ENCODE measurements around the gene RNF111.
"Not testable (repeated sequence)": the region's sequence is repeated elsewhere in the genome, so short reads cannot be mapped to it uniquely, and the experiment has no call there.

The RNF111 gene

DNA sequence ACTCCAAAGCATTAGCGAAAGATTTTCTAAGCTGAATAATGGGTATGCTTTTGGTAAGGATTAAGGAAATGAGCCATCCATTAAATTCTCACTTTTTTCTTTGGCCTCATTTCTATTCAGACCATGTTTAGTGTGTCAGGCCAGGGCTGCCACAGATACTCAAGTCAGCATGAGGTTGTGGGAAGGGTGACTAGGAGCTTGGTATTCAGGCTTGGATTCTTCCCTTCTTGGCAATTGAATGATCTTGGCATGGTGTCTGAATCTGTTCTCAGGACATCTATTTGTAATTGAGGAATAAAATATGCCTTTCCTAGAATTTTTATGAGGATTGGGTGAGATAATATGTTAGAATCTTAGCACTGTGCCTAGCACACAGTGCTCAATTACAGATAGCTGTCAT, 128.7 kb downstream of the RNF111 start:
- H3K9ac ChIP-seq (ENCODE audit: low read depth, low read length), result no peak overlapping the region
- no peaks in the 10 kb centered on the region for H3K4me1 ChIP-seq (ENCODE audit: insufficient read depth, low read length)
- no peaks in the 10 kb centered on the region for H3K9me3 ChIP-seq (ENCODE audit: control insufficient read depth, insufficient read depth, low read length)
- peaks cover 34% of the 10 kb centered on the region for H3K36me3 ChIP-seq (ENCODE audit: insufficient read depth, low read length)

DNA sequence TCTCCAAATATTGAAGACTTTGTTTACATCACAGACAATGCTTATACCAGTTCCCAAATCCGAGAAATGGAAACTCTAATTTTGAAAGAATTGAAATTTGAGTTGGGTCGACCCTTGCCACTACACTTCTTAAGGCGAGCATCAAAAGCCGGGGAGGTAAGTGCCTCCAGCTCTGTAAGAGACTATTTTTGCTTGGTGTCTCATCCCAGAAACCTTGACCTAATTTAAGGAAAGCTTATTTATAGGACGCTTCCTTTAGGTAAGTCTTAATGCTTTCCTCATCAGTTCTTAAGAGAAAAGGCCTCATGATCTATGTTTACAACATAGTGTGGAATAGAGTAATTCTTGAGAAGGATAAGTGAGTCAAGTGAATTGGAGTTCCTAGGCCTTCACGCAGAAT, 129.3 kb downstream of the RNF111 start:
- no peaks in the 10 kb centered on the region for H3K9me3 ChIP-seq (ENCODE audit: control insufficient read depth, insufficient read depth, low read length)
- H3K4me1 ChIP-seq (ENCODE audit: insufficient read depth, low read length), result no peaks in the 10 kb centered on the region
- no peak overlapping the region for H3K9ac ChIP-seq (ENCODE audit: low read depth, low read length)
- peaks cover 37% of the 10 kb centered on the region for H3K36me3 ChIP-seq (ENCODE audit: insufficient read depth, low read length)

DNA sequence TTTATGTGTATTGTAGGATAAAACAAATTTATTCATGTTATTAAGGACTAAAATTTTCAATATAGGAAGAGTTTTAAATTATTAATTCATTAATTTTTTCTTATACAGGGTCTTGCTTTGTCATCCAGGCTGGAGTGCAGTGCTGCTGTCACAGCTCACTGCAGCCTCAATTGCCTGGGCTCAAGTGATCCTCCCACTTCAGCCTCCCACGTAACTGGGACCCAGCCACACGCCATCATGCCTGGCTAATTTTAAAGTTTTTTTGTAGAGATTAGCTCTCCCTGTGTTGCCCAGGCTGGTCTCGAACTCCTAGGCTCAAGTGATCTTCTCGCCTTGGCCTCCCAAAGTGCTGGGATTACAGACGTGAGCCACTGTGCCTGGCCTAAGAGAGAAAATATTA, 132.2 kb downstream of the RNF111 start:
- Histone ChIP-seq H3K9me3 (ENCODE audit: control insufficient read depth, insufficient read depth, low read length) (no peaks in the 10 kb centered on the region), H3K9ac (ENCODE audit: low read depth, low read length) (no peak overlapping the region), H3K4me1 (ENCODE audit: insufficient read depth, low read length) (no peaks in the 10 kb centered on the region), H3K36me3 (ENCODE audit: insufficient read depth, low read length) (peaks cover 38% of the 10 kb centered on the region)

DNA sequence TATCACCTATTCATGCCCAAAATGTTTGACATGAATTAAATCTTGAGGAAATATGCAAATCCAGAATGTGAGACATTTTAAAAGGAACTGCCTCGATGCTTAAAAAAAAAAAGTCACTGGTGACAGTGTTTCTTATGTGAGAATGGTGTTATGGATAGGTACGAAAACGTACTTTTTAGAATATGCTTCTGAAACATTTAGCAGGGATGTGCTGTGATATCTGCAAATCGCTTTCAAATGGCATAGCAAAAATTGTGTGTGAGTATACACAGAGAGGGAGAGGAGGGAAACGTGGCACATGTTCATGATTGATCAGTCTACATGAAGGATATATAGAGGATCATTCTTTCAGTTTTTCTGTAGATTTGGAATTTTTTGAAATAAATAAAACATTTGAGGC, 133.5 kb downstream of the RNF111 start:
- H3K9me3 ChIP-seq (ENCODE audit: control insufficient read depth, insufficient read depth, low read length), result no peaks in the 10 kb centered on the region
- H3K4me1 ChIP-seq (ENCODE audit: insufficient read depth, low read length), result no peaks in the 10 kb centered on the region
- H3K36me3 ChIP-seq (ENCODE audit: insufficient read depth, low read length), result peaks cover 38% of the 10 kb centered on the region
- no peak overlapping the region for H3K9ac ChIP-seq (ENCODE audit: low read depth, low read length)

DNA sequence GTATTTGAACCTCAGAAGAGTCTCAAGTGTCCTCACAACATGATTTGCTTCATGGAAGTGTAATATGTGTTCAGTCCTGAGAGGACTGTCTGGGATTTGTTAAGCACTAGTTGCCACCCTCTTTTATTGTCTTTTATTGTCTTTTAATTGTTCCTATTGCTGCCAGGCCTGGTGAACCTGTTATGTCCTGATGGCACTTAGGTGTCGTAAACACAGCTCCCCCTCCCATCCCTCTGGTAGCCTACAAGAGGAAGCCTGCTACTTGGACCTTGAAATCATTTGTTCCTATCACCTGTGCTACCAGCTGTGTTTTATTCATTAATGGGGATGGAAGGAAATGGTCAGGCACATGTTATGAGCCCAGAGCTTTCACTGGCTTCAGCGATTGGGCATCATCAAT, 136.8 kb downstream of the RNF111 start:
- H3K9me3 ChIP-seq (ENCODE audit: control insufficient read depth, insufficient read depth, low read length), result no peaks in the 10 kb centered on the region
- H3K36me3 ChIP-seq (ENCODE audit: insufficient read depth, low read length), result peaks cover 19% of the 10 kb centered on the region
- no peak overlapping the region for H3K9ac ChIP-seq (ENCODE audit: low read depth, low read length)
- no peaks in the 10 kb centered on the region for H3K4me1 ChIP-seq (ENCODE audit: insufficient read depth, low read length)

DNA sequence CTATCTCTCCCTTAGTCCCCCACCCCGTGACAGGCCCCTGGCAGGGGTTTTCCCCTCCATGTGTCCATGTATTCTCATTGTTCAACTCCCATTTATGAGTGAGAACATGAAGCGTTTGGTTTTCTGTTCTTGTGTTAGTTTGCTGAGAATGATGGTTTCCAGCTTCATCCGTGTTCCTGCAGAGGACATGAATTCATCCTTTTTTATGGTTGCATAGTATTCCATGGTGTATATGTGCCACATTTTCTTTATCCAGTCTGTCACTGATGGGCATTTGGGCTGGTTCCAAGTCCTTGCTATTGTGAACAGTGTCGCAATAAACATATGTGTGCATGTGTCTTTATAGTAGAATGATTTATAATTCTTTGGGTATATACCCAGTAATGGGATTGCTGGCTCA, 138.2 kb downstream of the RNF111 start:
- H3K9me3 ChIP-seq (ENCODE audit: control insufficient read depth, insufficient read depth, low read length); H3K4me1 ChIP-seq (ENCODE audit: insufficient read depth, low read length); H3K9ac ChIP-seq (ENCODE audit: low read depth, low read length): not testable (repeated sequence)
- H3K36me3 ChIP-seq (ENCODE audit: insufficient read depth, low read length), result peaks cover 24% of the 10 kb centered on the region

DNA sequence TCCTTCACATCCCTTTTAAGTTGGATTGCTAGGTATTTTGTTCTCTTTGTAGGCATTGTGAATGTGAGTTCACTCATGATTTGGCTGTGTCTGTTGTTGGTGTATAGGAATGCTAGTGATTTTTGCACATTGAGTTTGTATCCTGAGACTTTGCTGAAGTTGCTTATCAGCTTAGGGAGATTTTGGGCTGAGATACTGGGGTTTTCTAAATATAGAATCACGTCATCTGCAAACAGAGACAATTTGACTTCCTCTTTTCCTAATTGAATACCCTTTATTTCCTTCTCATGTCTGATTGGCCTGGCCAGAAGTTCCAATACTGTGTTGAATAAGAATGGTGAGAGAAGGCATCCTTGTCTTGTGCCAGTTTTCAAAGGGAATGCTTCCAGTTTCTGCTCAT, 139.8 kb downstream of the RNF111 start:
- peaks cover 27% of the 10 kb centered on the region for H3K36me3 ChIP-seq (ENCODE audit: insufficient read depth, low read length)
- H3K4me1 ChIP-seq (ENCODE audit: insufficient read depth, low read length); H3K9ac ChIP-seq (ENCODE audit: low read depth, low read length); H3K9me3 ChIP-seq (ENCODE audit: control insufficient read depth, insufficient read depth, low read length): not testable (repeated sequence)

DNA sequence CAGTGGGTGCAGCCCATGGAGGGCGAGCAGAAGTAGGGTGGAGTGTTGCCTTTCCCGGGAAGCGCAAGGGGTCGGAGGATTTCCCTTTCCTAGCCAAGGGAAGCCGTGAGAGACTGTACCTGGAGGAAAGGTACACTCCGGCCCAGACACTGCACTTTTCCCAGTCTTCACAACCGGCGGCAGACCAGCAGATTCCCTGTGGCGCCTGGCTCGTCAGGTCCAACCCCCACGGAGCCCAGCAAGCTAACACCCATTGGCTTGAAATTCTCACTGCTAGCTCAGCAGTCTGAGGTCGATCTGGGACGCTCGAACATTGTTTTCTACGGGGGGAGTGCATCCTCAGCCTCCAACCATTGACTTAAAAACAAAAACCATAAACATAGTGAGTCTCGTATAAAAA, 144.0 kb downstream of the RNF111 start:
- Histone ChIP-seq H3K4me1 (ENCODE audit: insufficient read depth, low read length) (no peaks in the 10 kb centered on the region), H3K36me3 (ENCODE audit: insufficient read depth, low read length) (peaks cover 26% of the 10 kb centered on the region), H3K9ac (ENCODE audit: low read depth, low read length) (no peak overlapping the region), H3K9me3 (ENCODE audit: control insufficient read depth, insufficient read depth, low read length) (no peaks in the 10 kb centered on the region)

DNA sequence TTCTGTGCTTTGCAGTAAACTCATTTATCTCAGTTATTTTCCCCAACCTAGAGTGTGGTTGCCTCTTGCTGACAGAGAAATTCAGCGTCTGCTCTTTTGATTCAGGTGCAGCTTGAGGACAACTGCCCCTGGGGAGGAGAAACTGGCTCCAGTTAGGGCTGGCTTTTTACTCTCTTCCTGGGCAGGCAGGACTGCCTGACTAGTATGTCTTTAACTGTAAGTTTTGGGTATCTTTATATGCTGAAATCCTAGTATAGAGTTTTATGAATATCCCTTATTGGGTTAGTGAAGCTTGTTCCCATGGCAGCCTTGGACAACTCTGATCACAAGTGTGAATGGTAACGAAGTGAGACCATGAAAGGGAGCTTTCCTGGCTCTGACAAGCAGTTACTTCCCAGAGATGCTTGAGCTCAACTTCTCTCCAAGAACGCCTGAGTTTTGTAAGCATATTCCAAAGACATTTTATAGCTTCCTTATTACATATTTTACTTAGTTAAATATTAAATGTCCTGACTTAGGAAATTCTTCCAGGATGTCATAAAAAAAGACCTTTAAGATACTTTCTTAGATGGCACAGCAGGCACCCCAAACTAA, 144.6 kb downstream of the RNF111 start:
- Histone ChIP-seq H3K4me1 (ENCODE audit: insufficient read depth, low read length) (no peaks in the 10 kb centered on the region), H3K9me3 (ENCODE audit: control insufficient read depth, insufficient read depth, low read length) (no peaks in the 10 kb centered on the region), H3K9ac (ENCODE audit: low read depth, low read length) (no peak overlapping the region), H3K36me3 (ENCODE audit: insufficient read depth, low read length) (peaks cover 26% of the 10 kb centered on the region)

DNA sequence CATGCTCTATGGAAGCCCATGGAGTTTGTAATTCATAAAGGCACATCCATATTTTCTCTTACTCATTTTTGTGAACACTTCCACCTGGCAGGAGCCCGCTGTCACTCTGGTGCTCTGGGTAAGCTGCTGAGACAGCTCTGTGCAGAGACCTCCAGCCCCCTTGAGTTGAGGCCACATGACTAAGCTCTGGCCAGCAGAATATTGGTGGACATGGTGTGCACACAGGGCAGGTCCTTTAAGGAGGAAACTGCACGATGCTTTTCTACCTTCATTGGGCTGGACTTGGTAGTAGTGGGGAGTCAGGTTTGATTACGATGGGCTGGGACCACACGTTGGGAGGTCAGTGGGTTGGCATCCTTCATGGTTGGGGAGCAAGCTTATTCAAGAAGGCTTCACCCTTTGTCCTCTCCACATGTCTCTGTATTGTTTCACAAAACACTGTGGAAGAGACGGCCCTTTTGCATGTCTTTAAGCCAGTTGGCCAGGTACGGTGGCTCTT, 146.5 kb downstream of the RNF111 start:
- Histone ChIP-seq H3K9me3 (ENCODE audit: control insufficient read depth, insufficient read depth, low read length) (no peaks in the 10 kb centered on the region), H3K4me1 (ENCODE audit: insufficient read depth, low read length) (no peaks in the 10 kb centered on the region), H3K36me3 (ENCODE audit: insufficient read depth, low read length) (peaks cover 30% of the 10 kb centered on the region), H3K9ac (ENCODE audit: low read depth, low read length) (no peak overlapping the region)

DNA sequence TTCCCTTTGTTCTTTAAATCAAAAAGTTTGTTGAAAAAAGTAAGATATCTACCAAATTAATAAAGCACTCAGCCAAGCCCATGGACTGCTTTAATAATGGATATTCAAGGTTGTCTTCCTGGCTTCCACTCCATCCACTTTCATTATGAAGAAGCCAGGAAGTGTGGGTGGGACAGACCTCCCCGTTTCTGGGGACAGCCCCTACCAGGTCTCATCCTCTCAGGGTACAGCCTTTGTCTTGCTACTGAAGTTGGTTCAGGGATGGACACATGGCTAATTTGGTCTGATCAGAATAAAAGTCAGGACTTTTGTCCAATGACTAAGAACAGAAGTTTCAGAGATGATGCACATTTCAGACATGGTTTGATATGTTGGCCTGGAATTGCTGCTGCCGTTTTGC, 150.1 kb downstream of the RNF111 start:
- peaks cover 8% of the 10 kb centered on the region; the same call in 1 of the 2 replicates for H3K4me1 ChIP-seq (ENCODE audit: insufficient read depth, low read length)
- H3K9ac ChIP-seq (ENCODE audit: low read depth, low read length), result no peak overlapping the region
- peaks cover 14% of the 10 kb centered on the region for H3K36me3 ChIP-seq (ENCODE audit: insufficient read depth, low read length)
- H3K9me3 ChIP-seq (ENCODE audit: control insufficient read depth, insufficient read depth, low read length), result no peaks in the 10 kb centered on the region

DNA sequence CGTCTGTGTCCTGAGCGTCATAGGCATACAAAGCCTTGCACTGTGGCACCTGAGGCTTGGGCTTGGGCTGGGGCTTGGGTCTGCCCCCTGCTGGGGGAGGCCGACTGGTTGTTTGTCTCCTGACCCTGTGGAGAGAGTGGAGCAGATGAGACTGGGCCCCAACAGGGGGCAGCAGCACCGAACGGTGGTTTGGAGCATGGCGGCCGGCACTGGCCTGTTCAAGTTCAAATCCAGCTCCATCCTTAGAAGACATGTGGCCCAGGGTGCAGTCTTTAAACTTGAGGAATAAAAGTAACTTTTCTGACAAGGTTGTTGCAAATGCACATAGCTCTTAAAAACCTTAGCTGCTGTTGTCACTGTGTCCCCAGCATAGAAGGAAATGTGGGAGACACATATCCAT, 150.8 kb downstream of the RNF111 start:
- Histone ChIP-seq H3K4me1 (ENCODE audit: insufficient read depth, low read length) (peaks cover 8% of the 10 kb centered on the region; the same call in 1 of the 2 replicates), H3K9ac (ENCODE audit: low read depth, low read length) (no peak overlapping the region), H3K36me3 (ENCODE audit: insufficient read depth, low read length) (peaks cover 14% of the 10 kb centered on the region), H3K9me3 (ENCODE audit: control insufficient read depth, insufficient read depth, low read length) (no peaks in the 10 kb centered on the region)

DNA sequence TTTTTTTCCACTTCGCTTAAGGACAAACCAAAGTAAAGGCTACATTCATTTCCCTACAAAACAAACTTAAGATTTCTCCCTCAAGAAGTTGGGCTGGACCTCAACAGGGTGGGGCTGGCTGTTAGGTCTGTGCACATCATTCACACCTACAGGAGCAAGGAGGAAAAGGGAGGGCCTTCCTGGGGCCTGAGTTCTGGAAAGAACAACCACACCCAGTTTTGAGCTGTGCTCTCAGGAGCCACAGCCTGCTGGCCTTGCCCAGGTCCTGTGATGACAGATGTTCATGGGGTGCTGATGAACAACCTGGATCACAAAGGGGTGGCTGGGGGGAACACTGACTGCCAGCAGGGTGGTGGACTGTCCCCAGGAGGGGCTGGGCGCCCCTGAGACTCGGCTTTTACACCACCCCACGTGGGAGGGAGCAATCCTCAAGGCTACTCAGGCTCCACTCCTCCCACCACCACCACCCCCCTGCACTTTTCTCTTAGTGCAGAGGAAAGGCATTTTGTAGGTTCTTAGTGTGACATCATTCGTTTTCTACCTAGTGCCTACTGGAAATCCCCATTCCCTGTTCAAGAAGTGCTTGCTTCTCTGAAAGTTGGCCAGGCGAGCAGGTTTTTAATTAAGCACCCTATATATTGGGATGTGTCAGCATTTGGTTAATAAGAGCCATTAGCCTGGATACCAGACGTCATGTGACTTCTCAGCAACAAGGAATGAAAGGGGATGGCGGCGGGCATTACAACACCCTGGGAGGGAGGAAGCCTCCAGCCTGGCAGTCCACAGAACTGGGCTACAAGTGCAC, 153.2 kb downstream of the RNF111 start:
- peaks cover 4% of the 10 kb centered on the region; the same call in 1 of the 2 replicates for H3K36me3 ChIP-seq (ENCODE audit: insufficient read depth, low read length)
- no peak overlapping the region for H3K9ac ChIP-seq (ENCODE audit: low read depth, low read length)
- no peaks in the 10 kb centered on the region for H3K9me3 ChIP-seq (ENCODE audit: control insufficient read depth, insufficient read depth, low read length)
- peaks cover 8% of the 10 kb centered on the region; the same call in 1 of the 2 replicates for H3K4me1 ChIP-seq (ENCODE audit: insufficient read depth, low read length)

DNA sequence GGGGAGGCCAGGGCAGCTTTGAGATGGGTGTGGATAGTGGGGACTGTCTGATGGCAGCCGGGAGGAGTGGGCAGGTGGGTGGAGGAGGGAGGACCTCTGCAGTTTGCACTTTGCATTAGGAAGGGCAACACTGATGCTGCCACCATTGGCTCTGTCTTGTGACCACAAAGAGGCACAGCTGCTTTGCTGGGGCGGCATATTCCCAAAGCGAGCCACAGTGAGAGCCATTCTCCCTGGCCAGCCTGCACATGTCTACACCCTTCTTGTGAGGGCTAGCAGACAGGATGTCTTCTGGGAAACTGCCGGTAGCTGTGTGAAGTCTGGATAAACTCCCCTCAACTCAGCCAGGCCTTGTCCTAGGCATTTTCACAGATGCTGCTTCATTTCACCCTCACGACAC, 155.8 kb downstream of the RNF111 start:
- Histone ChIP-seq H3K4me1 (ENCODE audit: insufficient read depth, low read length) (peaks cover 9% of the 10 kb centered on the region; the same call in 1 of the 2 replicates), H3K9ac (ENCODE audit: low read depth, low read length) (no peak overlapping the region), H3K9me3 (ENCODE audit: control insufficient read depth, insufficient read depth, low read length) (no peaks in the 10 kb centered on the region), H3K36me3 (ENCODE audit: insufficient read depth, low read length) (peaks cover 7% of the 10 kb centered on the region)

DNA sequence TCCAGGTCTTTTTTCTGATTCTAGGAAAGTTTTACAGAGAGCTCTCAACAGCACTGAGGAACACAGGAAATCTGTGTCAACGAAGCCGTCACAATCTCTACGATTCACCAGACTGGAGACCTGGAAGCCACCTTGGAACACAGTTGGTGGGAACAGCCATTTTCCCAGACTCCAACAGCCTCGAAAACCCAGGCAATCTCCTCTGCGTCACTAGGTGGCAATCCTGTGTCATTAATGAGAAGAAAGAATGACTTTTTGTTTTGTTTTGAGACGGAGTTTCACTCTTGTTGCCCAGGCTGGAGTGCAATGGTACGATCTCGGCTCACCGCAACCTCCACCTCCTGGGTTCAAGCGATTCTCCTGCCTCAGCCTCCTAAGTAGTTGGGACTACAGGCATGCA, 157.1 kb downstream of the RNF111 start:
- peaks cover 13% of the 10 kb centered on the region; the same call in 1 of the 2 replicates for H3K4me1 ChIP-seq (ENCODE audit: insufficient read depth, low read length)
- H3K9me3 ChIP-seq (ENCODE audit: control insufficient read depth, insufficient read depth, low read length); H3K9ac ChIP-seq (ENCODE audit: low read depth, low read length); H3K36me3 ChIP-seq (ENCODE audit: insufficient read depth, low read length): not testable (repeated sequence)
